Stimulated activated naive CD8-positive, alpha-beta T cell treated with anti-CD3 and anti-CD28 coated beads, Interleukin-15, Interleukin-2, amounts not matched to agents 100 ng/mL and 50 ng/mL, for 24 hours (primary cell): ENCODE data around the gene IP6K1.
"Not testable (repeated sequence)": the region's sequence is repeated elsewhere in the genome, so short reads cannot be mapped to it uniquely, and the experiment has no call there.

Experiments
- H3K27ac Mint-ChIP-seq: one replicate; pipeline ENCODE4 v1.8.0; 2021; ENCODE audit warnings: mild to moderate bottlenecking, mixed read lengths
- H3K27me3 Mint-ChIP-seq: one replicate; pipeline ENCODE4 v1.8.0; 2021; ENCODE audit warnings: mixed read lengths
- H3K36me3 Mint-ChIP-seq: one replicate; pipeline ENCODE4 v1.8.0; 2021; ENCODE audit warnings: low read depth, mixed read lengths
- H3K4me1 Mint-ChIP-seq: one replicate; pipeline ENCODE4 v1.8.0; 2021; ENCODE audit warnings: low read depth, mixed read lengths
- H3K4me3 Mint-ChIP-seq: one replicate; pipeline ENCODE4 v1.8.0; 2021; ENCODE audit warnings: mild to moderate bottlenecking, mixed read lengths
- H3K9me3 Mint-ChIP-seq: one replicate; pipeline ENCODE4 v1.8.0; 2021; ENCODE audit warnings: mixed read lengths

IP6K1 gene

DNA sequence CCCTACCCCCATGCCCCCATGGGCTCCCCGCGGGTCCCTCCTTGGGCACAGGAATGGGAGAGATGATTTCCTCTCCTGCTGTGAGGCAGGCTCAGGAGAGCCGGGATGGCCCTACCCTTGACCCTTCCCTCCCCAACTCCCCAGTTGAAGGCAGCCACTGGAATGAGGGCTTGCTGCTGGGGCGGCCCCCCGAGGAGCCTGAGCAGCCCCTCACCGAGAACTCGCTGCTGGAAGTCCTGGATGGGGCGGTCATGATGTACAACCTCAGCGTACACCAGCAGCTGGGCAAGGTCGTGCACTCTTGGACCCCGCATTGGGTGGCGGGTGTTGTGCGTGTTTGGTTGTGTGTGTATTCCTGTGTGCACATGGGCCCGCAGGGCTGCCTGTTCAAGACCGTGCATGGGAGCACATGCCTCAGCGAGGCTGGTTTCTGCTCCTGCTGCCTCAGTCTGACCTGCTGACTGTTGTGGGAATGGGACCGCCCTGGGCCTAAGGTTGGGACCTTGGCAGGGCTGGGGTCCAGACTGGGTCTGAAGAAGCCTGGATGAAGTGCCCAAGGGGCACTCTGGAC lies 80.9 kb downstream of the IP6K1 start:
- H3K4me1 Mint-ChIP-seq, result no peaks in the 10 kb centered on the region
- no peaks in the 10 kb centered on the region for H3K9me3 Mint-ChIP-seq
- no peaks in the 10 kb centered on the region for H3K27me3 Mint-ChIP-seq
- H3K27ac Mint-ChIP-seq, result no peak overlapping the region
- peaks cover 9% of the 10 kb centered on the region for H3K36me3 Mint-ChIP-seq
- no peak overlapping the region for H3K4me3 Mint-ChIP-seq

GRCh38 chr3:49704629-49705028 lies 81.7 kb downstream of the IP6K1 start:
- Mint-ChIP-seq H3K9me3 (no peaks in the 10 kb centered on the region), H3K27me3 (no peaks in the 10 kb centered on the region), H3K4me1 (no peaks in the 10 kb centered on the region), H3K36me3 (peaks cover 9% of the 10 kb centered on the region), H3K4me3 (no peak overlapping the region), H3K27ac (no peak overlapping the region)

DNA sequence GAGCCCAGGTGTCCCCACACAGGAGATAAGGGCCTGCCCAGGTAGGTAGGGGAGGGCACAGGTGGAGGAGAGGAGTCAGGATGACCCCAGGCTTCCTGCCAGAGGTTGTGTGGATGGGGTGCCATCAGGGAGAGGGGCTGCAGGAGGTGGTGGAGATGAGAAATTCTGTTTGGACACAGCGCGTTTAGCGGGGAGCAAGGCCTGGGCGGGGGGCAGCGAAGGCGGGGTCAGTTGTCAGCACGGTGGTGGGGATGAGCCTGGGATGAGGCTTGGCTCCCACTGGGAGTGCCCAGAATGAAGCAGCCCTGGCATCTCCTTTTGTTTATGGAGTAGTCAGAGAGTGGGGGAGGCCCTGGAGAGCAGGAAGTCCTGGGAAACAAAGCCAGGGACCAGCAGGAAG lies 82.4 kb downstream of the IP6K1 start:
- Mint-ChIP-seq H3K4me3 (no peak overlapping the region), H3K36me3 (peaks cover 9% of the 10 kb centered on the region), H3K27ac (no peak overlapping the region), H3K9me3 (no peaks in the 10 kb centered on the region), H3K27me3 (no peaks in the 10 kb centered on the region), H3K4me1 (no peaks in the 10 kb centered on the region)

DNA sequence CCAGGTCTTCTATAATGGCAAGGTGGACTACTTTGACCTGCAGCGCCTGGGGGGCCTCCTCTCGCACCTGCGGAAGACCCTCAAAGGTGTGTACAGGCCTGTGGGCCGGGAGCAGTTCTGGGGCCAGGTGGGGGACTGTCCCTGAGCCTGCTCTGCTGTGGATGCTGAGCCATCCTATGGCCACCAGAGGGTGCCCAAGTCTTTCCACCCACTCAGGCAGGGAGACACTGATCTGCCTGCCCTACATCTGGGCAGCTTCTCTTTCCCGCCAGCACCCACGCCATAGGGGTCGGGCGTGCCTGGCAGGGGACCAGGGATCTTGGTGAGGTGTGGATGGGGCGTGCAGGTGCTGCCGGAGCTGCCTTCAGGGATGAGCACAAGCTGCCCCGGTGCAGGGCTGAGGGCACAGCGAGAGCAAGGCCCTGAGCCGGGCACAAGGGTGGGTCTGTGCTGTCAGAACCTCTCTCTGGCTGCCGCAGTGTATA lies 82.9 kb downstream of the IP6K1 start:
- Mint-ChIP-seq H3K27me3 (no peaks in the 10 kb centered on the region), H3K9me3 (no peaks in the 10 kb centered on the region), H3K27ac (no peak overlapping the region), H3K4me1 (no peaks in the 10 kb centered on the region), H3K4me3 (no peak overlapping the region), H3K36me3 (peaks cover 9% of the 10 kb centered on the region)

- Mint-ChIP-seq H3K36me3 (peaks cover 9% of the 10 kb centered on the region), H3K9me3 (no peaks in the 10 kb centered on the region), H3K4me3 (no peak overlapping the region), H3K27ac (no peak overlapping the region), H3K27me3 (no peaks in the 10 kb centered on the region), H3K4me1 (no peaks in the 10 kb centered on the region)
Observed at GRCh38 chr3:49702672-49703071, 83.7 kb downstream of the IP6K1 start.

DNA sequence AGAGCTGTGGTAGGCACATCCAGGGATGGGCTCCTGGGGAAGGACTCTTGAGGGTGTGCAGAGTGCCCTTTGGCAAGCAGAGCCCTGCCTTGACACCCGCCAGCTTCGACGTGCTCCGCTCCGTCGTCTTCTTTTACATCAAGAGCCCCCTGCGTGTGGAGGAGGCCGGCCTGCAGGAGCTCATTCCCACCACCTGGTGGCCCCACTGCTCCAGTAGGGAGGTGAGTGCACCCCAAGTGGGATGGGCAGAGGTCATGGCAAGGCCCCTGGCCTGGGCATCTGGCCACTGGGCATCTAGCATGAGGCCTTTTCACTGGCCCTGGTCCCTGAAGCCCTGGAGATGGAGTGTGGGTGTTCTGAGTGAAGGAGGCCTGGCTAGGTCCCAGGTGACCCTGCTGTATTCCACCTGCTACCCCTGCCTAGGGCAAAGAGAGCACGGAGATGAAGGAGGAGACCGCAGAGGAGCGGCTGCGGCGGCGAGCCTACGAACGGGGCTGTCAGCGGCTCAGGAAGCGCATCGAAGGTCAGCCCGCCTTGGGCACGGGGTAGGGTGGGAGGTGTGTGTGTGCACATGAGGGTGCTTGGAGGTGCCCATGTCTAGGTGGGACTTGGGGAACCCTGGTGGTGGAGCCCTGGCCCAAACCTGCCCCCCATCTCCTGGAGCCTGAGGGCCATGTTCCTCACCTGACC lies 84.8 kb downstream of the IP6K1 start:
- Mint-ChIP-seq H3K27me3 (no peaks in the 10 kb centered on the region), H3K4me3 (no peak overlapping the region), H3K9me3 (no peaks in the 10 kb centered on the region), H3K4me1 (no peaks in the 10 kb centered on the region), H3K36me3 (peaks cover 3% of the 10 kb centered on the region), H3K27ac (no peak overlapping the region)

DNA sequence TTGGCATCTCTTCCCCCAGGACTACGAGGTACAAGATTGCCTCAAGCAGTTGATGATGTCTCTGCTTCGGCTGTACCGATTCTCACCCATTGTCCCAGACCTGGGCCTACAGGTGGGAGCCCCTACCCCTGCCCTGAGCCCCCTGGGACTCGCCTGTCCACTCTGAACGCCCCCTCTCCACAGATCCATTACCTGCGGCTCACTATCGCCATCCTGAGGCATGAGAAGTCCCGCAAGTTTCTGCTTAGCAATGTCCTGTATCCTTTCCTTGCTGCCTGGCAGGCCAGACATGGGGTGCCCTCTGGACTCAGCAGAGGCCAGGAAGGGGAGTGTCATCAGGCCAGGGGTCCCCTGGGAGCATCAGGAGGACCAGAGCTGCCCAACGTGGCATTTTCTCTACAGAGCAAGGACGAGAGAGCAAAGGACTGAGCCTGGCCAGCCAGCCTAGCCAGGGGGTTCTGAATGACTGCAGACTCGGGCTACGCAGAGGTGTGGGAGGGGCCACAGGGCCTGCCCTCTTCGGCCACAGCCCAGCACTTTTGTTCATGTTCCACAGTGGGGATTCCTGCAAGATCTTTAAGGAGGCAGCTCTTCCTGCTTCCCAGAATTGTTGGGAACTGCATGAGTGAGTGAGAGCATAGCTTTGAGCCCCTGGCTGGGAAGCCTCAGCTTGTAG lies 85.8 kb downstream of the IP6K1 start:
- Mint-ChIP-seq H3K9me3 (no peaks in the 10 kb centered on the region), H3K4me1 (no peaks in the 10 kb centered on the region), H3K4me3 (no peak overlapping the region), H3K36me3 (peaks cover 3% of the 10 kb centered on the region), H3K27me3 (no peaks in the 10 kb centered on the region), H3K27ac (no peak overlapping the region)

DNA sequence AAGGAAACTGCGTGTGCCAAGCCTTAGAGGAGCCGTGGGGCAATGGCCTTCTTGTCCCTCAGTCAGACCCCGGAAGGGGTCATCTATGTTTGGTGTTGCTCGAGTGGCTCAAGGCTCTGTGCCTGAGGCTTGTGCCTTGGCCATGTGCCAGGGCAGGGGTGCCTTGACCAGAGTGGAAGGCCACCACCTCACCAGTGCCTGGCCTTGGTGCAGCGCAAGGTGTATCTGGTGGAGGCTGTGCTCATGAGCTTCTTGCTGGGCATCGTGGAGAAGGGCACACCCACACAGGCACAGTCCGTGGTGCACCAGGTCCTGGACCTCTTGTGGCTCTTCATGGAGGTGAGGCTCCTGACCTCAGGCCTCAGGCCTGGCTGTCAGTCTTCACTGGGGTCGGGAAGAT lies 86.3 kb downstream of the IP6K1 start:
- H3K4me1 Mint-ChIP-seq, result no peaks in the 10 kb centered on the region
- peaks cover 3% of the 10 kb centered on the region for H3K36me3 Mint-ChIP-seq
- no peak overlapping the region for H3K4me3 Mint-ChIP-seq
- H3K27me3 Mint-ChIP-seq, result no peaks in the 10 kb centered on the region
- no peaks in the 10 kb centered on the region for H3K9me3 Mint-ChIP-seq
- no peak overlapping the region for H3K27ac Mint-ChIP-seq

- Mint-ChIP-seq H3K36me3 (peaks cover 3% of the 10 kb centered on the region), H3K4me1 (no peaks in the 10 kb centered on the region), H3K9me3 (no peaks in the 10 kb centered on the region), H3K27me3 (no peaks in the 10 kb centered on the region), H3K27ac (no peak overlapping the region), H3K4me3 (no peak overlapping the region)
Observed at GRCh38 chr3:49699281-49699979, 86.9 kb downstream of the IP6K1 start.

DNA sequence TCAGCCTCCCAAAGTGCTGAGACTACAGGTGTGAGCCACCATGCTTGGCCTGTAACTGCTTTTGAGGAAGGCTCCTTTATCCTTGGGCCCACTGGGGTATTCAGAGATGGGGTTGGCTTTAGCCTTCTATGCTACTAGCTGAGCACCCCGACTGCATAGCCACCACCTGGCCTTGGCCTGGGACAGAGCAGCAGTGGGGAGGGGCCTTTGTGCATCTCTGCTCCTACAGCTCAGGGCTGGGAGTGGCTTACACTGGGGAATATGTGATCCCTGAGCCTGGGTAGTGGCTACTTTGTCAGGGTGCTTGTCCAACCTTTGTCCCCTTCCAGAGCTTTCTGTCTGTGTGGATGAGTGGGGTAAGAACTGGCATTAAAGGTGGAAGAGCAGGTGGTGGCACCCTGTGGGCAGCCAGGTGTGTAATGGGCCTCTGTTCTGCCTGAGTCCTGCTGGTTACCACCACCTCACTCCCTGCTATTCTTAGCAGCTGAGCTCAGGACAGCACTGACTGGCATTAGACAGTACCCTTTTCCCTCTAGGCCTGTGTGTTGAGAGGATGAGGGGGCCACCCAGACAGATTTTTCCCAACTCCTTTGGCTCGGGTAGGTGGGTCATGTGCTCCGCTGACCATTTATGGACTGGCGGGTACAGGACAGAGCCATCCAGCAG lies 90.9 kb downstream of the IP6K1 start:
- H3K4me1 Mint-ChIP-seq, result peaks cover 18% of the 10 kb centered on the region
- H3K27ac Mint-ChIP-seq, H3K4me3 Mint-ChIP-seq, H3K9me3 Mint-ChIP-seq, H3K27me3 Mint-ChIP-seq, H3K36me3 Mint-ChIP-seq: not testable (repeated sequence)

DNA sequence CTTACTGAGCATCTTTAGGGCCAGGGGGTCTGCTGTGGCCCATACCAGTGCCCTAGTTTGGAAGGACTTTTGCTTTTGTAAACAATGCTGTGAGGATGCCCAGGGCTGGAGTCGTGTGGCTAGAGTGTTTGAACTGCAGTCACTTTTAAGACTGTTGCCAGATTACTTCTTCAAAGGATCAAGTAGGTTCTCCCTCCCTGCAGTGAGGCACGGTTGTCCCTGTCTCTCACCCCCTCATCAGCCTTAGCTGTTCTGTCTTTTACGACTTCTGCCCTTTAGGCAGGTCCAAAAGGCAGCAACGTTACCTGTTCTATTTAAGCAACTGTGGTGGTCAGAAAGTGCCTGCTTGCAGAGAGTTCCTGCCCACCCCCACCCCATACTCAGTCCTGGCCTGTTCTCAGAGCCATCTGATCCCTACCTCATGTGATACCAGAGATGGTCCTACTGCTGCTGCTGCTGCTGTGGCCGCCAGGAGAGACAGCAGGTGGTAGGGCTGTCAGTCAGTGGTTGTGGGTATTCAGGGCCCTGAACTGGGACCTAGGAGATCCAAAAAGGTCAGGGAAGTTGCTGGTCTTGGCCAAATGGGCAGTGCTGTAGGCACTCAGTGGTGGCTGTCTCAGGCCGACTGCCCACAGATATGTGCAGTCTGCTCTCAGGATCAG lies 91.8 kb downstream of the IP6K1 start:
- H3K36me3 Mint-ChIP-seq, H3K4me3 Mint-ChIP-seq, H3K27me3 Mint-ChIP-seq, H3K27ac Mint-ChIP-seq, H3K9me3 Mint-ChIP-seq: not testable (repeated sequence)
- peaks cover 26% of the 10 kb centered on the region for H3K4me1 Mint-ChIP-seq

GRCh38 chr3:49691481-49691880 lies 94.9 kb downstream of the IP6K1 start:
- not testable (repeated sequence) for H3K4me3 Mint-ChIP-seq, H3K36me3 Mint-ChIP-seq, H3K9me3 Mint-ChIP-seq, H3K27ac Mint-ChIP-seq, H3K27me3 Mint-ChIP-seq
- H3K4me1 Mint-ChIP-seq, result peaks cover 45% of the 10 kb centered on the region

DNA sequence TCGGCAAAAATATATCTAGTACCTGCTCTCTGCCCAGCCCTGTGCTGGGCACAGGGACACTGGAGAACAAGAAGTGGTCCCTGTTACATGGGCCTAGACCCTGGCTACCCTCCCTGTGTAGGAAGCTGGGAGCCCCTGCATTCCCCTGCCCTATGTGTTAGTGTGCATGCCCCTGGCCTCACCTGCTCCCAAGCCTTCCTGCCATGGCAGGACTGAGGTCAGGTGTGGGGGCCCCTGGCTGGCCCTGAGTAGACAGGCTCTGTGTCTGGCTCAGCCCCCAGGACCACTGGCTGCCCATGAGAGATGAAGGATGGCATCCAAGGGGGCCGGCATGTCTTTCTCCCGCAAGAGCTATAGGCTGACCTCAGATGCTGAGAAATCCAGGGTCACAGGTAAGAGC lies 95.5 kb downstream of the IP6K1 start:
- not testable (repeated sequence) for H3K27me3 Mint-ChIP-seq, H3K9me3 Mint-ChIP-seq, H3K36me3 Mint-ChIP-seq
- Mint-ChIP-seq H3K27ac (peak overlapping the region; percentile 95), H3K4me1 (peaks cover 45% of the 10 kb centered on the region), H3K4me3 (peak overlapping the region; percentile 96)

- Mint-ChIP-seq H3K4me3 (peak overlapping the region; percentile 96), H3K27ac (peak overlapping the region; percentile 95), H3K4me1 (peaks cover 48% of the 10 kb centered on the region)
- H3K27me3 Mint-ChIP-seq, H3K36me3 Mint-ChIP-seq, H3K9me3 Mint-ChIP-seq: not testable (repeated sequence)
Observed at GRCh38 chr3:49689908-49690624, 96.3 kb downstream of the IP6K1 start.
